CD4-positive, alpha-beta memory T cell (primary cell): ENCODE results near the gene MCF2L2. TPM values are rescaled to one million over a fixed set of nuclear protein-coding genes. Genes with fewer than 3 reads are reported as not detected.

ENCODE experiments used
- CTCF ChIA-PET: fragments of 350-600 bp; sonication (Branson Sonifier 250); formaldehyde crosslinking; loops from one replicate; lab custom pipeline; 2021; ENCODE audit warnings: inconsistent platforms; ENCODE audit not compliant: partially characterized antibody; lab: Charles Lee
- POLR2A ChIA-PET: fragments of 350-600 bp; sonication (Branson Sonifier 250); formaldehyde crosslinking; loops from one replicate; lab custom pipeline; 2021; ENCODE audit not compliant: partially characterized antibody; lab: Charles Lee
- DNase-seq, 5 donors: peaks; one replicate each; pipeline versions ENCODE4 v3.0.0 to v3.0.0-alpha.2; 2020 to 2022; ENCODE audit warnings: mixed read lengths in 1 of 5
- H3K27ac ChIP-seq: one replicate; pipeline ENCODE4 v1.7.0; 2013; ENCODE audit warnings: low read depth, low read length
- H3K27me3 ChIP-seq: 2 replicates; pipeline ENCODE4 v1.7.0; 2013; ENCODE audit warnings: mild to moderate bottlenecking, low read length, moderate library complexity; ENCODE audit not compliant: insufficient read depth
- H3K36me3 ChIP-seq: 2 replicates; pipeline ENCODE4 v1.7.0; 2013; ENCODE audit warnings: mild to moderate bottlenecking, low read length, moderate library complexity; ENCODE audit not compliant: insufficient read depth
- H3K4me1 ChIP-seq: 2 replicates; pipeline ENCODE4 v1.7.0; 2013; ENCODE audit warnings: mild to moderate bottlenecking, low read length, moderate library complexity; ENCODE audit not compliant: insufficient read depth
- H3K4me3 ChIP-seq, 2 donors: one replicate each; pipeline ENCODE4 v1.7.0; 2013; ENCODE audit warnings: low read length in 2 of 2, mild to moderate bottlenecking in 1 of 2
- H3K9me3 ChIP-seq, 2 donors: one replicate each; pipeline ENCODE4 v1.7.0; 2013; ENCODE audit warnings: low read length in 2 of 2, control low read depth in 1 of 2; ENCODE audit not compliant: control insufficient read depth in 1 of 2
- H3K27ac Mint-ChIP-seq, 7 donors: one replicate each; pipeline ENCODE4 v1.8.0; 2020 to 2021; ENCODE audit warnings: mixed read lengths in 7 of 7, mild to moderate bottlenecking in 6 of 7, inconsistent platforms in 3 of 7, moderate library complexity in 3 of 7
- H3K27me3 Mint-ChIP-seq, 2 donors: one replicate each; pipeline ENCODE4 v1.8.0; 2020 to 2021; ENCODE audit warnings: mixed read lengths in 2 of 2
- H3K36me3 Mint-ChIP-seq, 2 donors: one replicate each; pipeline ENCODE4 v1.8.0; 2020 to 2021; ENCODE audit warnings: mixed read lengths in 2 of 2, inconsistent platforms in 1 of 2, mild to moderate bottlenecking in 1 of 2
- H3K4me1 Mint-ChIP-seq, 4 donors: one replicate each; pipeline ENCODE4 v1.8.0; 2020 to 2021; ENCODE audit warnings: mixed read lengths in 4 of 4, mild to moderate bottlenecking in 1 of 4
- H3K4me3 Mint-ChIP-seq, 8 donors: one replicate each; pipeline ENCODE4 v1.8.0; 2020 to 2021; ENCODE audit warnings: mixed read lengths in 8 of 8, mild to moderate bottlenecking in 7 of 8, moderate library complexity in 6 of 8, inconsistent platforms in 3 of 8
- H3K9me3 Mint-ChIP-seq, 8 donors: one replicate each; pipeline ENCODE4 v1.8.0; 2020 to 2021; ENCODE audit warnings: mixed read lengths in 8 of 8, mild to moderate bottlenecking in 5 of 8, inconsistent platforms in 3 of 8, moderate library complexity in 1 of 8
- intact Hi-C: fragments of 100-400 bp; cut with micrococcal nuclease; formaldehyde crosslinking; loops from one replicate; pipeline ENCODE4 v1.15.1; 2023
- polyA plus RNA-seq, 2 donors: library from polyadenylated mRNA; unstranded; fragments of 300-500 nt; fragmentation: Illumina TruSeq; gene quantifications; one replicate each; pipeline ENCODE4 v1.2.3, GENCODE V29; 2021
- total RNA-seq, 2 experiments: library from RNA; stranded (reverse); gene quantifications; one replicate each; pipeline ENCODE4 v1.2.3, GENCODE V29; 2021

Gene MCF2L2
- total and polyA plus RNA-seq, 4 experiments from 2014 or later = 0.37 to 7.3 (median 5.1) TPM

DNA sequence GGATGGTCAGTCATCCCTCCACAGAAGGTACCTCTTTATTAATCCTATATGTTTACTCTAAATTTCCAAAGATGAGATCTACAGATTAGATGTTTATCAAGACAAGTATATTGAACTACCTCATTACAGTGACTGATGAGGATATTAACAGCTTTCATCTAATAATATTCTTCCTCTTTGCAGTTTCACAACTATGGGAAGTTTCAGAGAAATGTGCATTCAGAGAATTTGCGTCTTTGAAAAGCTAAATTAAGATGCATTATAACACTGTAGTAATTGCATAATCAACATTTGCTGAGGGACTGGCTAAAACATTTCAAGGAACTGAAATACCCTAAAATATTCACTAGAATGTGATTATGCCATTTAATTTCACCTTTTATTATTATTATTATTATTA lies 46.7 kb downstream of the MCF2L2 start:
- no peaks in the 10 kb centered on the region for H3K36me3 ChIP-seq
- intact Hi-C loops = loop anchor here (1.0 kb wide), 2 partner anchors 259 to 667 kb away; no protein-coding TSS in a partner anchor
- Mint-ChIP-seq H3K27ac (no peak overlapping the region), H3K9me3 (no peaks in the 10 kb centered on the region), H3K36me3 (peaks cover 4 to 12% of the 10 kb centered on the region in 2 donors), H3K27me3 (no peaks in the 10 kb centered on the region), H3K4me1 (peaks cover 0 to 6% (median 4%) of the 10 kb centered on the region in 4 donors), H3K4me3 (no peak overlapping the region)
- no peak for DNase-seq
- H3K27ac ChIP-seq = no peak overlapping the region
- H3K4me1 ChIP-seq = no peaks in the 10 kb centered on the region
- H3K4me3 ChIP-seq = no peak overlapping the region
- ChIA-PET CTCF (interaction anchor here (0.8 to 8.6 kb wide), 15 partner anchors 8 to 671 kb away, joined by 3 to 163 read pairs (median 4); no protein-coding TSS in a partner anchor), POLR2A (interaction anchor here (1.0 kb wide), 1 partner anchor 257 kb away, joined by 3 read pairs; no protein-coding TSS in a partner anchor)
- H3K27me3 ChIP-seq = no peaks in the 10 kb centered on the region
- no peaks in the 10 kb centered on the region for H3K9me3 ChIP-seq

GRCh38 chr3:183381179-183381578 lies 47.2 kb downstream of the MCF2L2 start:
- Mint-ChIP-seq H3K27me3 (no peaks in the 10 kb centered on the region), H3K27ac (no peak overlapping the region), H3K4me1 (peaks cover 0 to 6% (median 4%) of the 10 kb centered on the region in 4 donors), H3K9me3 (no peaks in the 10 kb centered on the region), H3K36me3 (peaks cover 4 to 12% of the 10 kb centered on the region in 2 donors), H3K4me3 (no peak overlapping the region)
- Histone ChIP-seq H3K27ac (no peak overlapping the region), H3K36me3 (no peaks in the 10 kb centered on the region), H3K9me3 (no peaks in the 10 kb centered on the region), H3K4me1 (no peaks in the 10 kb centered on the region), H3K4me3 (no peak overlapping the region), H3K27me3 (no peaks in the 10 kb centered on the region)
- DNase-seq = no peak
- intact Hi-C loops = no loop called here
- CTCF ChIA-PET = interaction anchor here (1.0 to 8.6 kb wide), 9 partner anchors 10 to 671 kb away, joined by 3 to 163 read pairs (median 4); partner anchors contain the start of gene B3GNT5
- POLR2A ChIA-PET = no interaction called here

DNA sequence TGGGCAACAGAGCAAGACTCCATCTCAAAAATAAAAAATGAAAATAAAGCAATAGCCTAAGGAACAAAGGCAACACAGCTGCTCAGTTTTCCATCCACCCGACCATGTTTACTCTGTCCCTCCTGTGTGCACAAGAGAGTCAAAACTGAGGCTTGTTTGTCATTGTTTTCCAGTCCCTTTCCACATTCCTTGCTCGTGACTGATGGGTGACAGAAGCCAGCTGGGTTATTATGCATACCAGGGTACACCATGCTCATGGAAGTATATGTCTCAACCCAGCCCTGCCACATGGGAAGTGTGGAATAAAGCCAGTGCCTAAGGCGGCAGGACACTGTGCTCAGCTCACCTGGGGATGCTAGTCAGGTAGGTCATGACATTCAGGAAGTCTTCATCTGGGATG lies 49.5 kb downstream of the MCF2L2 start:
- H3K4me1 ChIP-seq = no peaks in the 10 kb centered on the region
- Mint-ChIP-seq H3K27me3 (no peaks in the 10 kb centered on the region), H3K4me1 (peaks cover 0 to 4% (median 2%) of the 10 kb centered on the region in 4 donors), H3K36me3 (peaks cover 2 to 12% of the 10 kb centered on the region in 2 donors), H3K4me3 (no peak overlapping the region), H3K9me3 (no peaks in the 10 kb centered on the region), H3K27ac (no peak overlapping the region)
- no peak overlapping the region for H3K27ac ChIP-seq
- H3K36me3 ChIP-seq = no peaks in the 10 kb centered on the region
- no peaks in the 10 kb centered on the region for H3K27me3 ChIP-seq
- intact Hi-C loops = no loop called here
- no peaks in the 10 kb centered on the region for H3K9me3 ChIP-seq
- no peak for DNase-seq
- CTCF ChIA-PET = interaction anchor here (1.2 to 8.6 kb wide), 2 partner anchors 194 to 257 kb away, joined by 4 to 97 read pairs; no protein-coding TSS in a partner anchor
- POLR2A ChIA-PET = interaction anchor here (0.7 kb wide), 1 partner anchor 282 kb away, joined by 3 read pairs; no protein-coding TSS in a partner anchor
- H3K4me3 ChIP-seq = no peak overlapping the region

DNA sequence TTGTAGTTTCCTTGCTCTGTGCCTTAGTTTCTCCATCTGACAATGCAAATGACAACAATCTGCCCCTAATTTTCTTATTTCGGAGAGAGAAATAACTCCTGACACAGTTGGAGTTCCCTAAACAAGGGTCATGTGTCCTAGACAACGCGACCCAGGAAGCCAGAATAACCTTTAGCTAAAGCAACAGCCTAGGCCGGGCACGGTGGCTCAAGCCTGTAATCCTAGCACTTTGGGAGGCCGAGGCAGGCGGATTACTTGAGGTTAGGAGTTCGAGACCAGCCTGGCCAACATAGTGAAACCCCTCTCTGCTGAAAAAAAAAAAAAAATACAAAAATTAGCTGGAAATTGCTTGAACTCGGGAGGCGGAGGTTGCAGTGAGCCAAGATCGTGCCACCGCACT lies 49.9 kb downstream of the MCF2L2 start:
- Mint-ChIP-seq H3K4me1 (peaks cover 0 to 4% (median 4%) of the 10 kb centered on the region in 4 donors), H3K27me3 (no peaks in the 10 kb centered on the region)

DNA sequence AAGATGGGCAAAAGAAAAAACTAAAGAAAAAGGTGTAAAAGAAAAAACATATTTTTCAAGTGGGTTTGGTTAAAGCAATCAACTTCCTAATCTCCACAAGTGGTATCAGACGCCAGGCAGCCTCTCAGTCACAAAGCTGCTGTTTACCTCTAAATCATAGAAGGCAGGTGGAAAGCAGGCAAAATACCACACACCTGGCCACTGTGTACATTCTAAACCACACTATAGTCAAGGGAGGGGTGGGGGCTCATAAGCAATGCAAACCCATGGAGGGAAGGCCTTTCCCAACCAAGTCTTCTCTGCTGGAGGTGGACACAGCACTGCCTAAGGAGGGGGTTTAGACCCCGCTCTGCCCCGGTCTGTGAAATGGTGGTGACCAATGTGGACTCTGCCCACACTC lies 50.4 kb downstream of the MCF2L2 start:
- peaks cover 2 to 12% of the 10 kb centered on the region in 2 donors for H3K36me3 Mint-ChIP-seq

More for the DNA sequence above, 49.9 kb downstream of the MCF2L2 start:
- ChIA-PET POLR2A (interaction anchor here (0.7 kb wide), 1 partner anchor 281 kb away, joined by 3 read pairs; no protein-coding TSS in a partner anchor), CTCF (interaction anchor here (1.2 to 8.6 kb wide), 2 partner anchors 193 to 256 kb away, joined by 4 to 97 read pairs; no protein-coding TSS in a partner anchor)
- intact Hi-C loops = no loop called here
- Histone ChIP-seq H3K27ac (no peak overlapping the region), H3K4me1 (no peaks in the 10 kb centered on the region), H3K4me3 (no peak overlapping the region), H3K27me3 (no peaks in the 10 kb centered on the region), H3K36me3 (no peaks in the 10 kb centered on the region), H3K9me3 (no peaks in the 10 kb centered on the region)
- Mint-ChIP-seq H3K4me3 (no peak overlapping the region), H3K36me3 (peaks cover 2 to 12% of the 10 kb centered on the region in 2 donors), H3K9me3 (no peaks in the 10 kb centered on the region), H3K27ac (no peak overlapping the region)
- no peak for DNase-seq

GRCh38 chr3:183377307-183377959 lies 51.0 kb downstream of the MCF2L2 start:
- H3K27ac Mint-ChIP-seq = peak overlapping the region in 3 of 7 donors; percentile 18 to 51 (median 34)
- CTCF ChIA-PET = no interaction called here

More for the DNA sequence above, 50.4 kb downstream of the MCF2L2 start:
- Mint-ChIP-seq H3K4me1 (peaks cover 0 to 4% (median 4%) of the 10 kb centered on the region in 4 donors), H3K27me3 (no peaks in the 10 kb centered on the region), H3K4me3 (no peak overlapping the region), H3K27ac (peak overlapping the region in 2 of 7 donors; percentile 13 to 34), H3K9me3 (no peaks in the 10 kb centered on the region)
- Histone ChIP-seq H3K4me3 (no peak overlapping the region), H3K27ac (no peak overlapping the region), H3K4me1 (no peaks in the 10 kb centered on the region), H3K9me3 (no peaks in the 10 kb centered on the region), H3K36me3 (no peaks in the 10 kb centered on the region), H3K27me3 (no peaks in the 10 kb centered on the region)
- intact Hi-C loops = no loop called here
- DNase-seq = no peak
- POLR2A ChIA-PET = no interaction called here
- CTCF ChIA-PET = interaction anchor here (1.2 kb wide), 1 partner anchor 256 kb away, joined by 4 read pairs; no protein-coding TSS in a partner anchor

DNA sequence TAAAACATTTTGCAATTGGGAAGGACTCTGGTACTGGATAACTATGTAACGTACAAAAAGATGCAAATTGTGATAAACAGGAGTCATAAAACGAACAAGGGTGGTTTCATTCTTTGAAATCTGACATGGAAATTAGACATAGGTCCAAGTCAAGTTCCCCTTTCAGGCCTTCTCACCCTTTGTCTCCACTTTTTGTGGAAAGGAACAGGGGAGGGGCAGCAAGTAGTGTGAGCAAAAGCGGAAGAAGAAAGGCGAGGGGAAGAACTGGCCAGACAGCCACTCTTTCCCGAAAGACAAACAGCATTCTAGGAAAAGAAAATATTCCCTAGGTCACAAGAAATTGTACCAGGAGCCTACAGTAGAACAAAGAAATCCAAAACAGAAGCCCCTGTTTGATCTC lies 52.6 kb downstream of the MCF2L2 start:
- DNase-seq = no peak
- H3K4me3 ChIP-seq = no peak overlapping the region
- H3K27me3 ChIP-seq = no peaks in the 10 kb centered on the region
- Mint-ChIP-seq H3K4me3 (no peak overlapping the region), H3K4me1 (peaks cover 0 to 4% (median 4%) of the 10 kb centered on the region in 4 donors), H3K27ac (no peak overlapping the region), H3K36me3 (peaks cover 2 to 12% of the 10 kb centered on the region in 2 donors), H3K9me3 (no peaks in the 10 kb centered on the region), H3K27me3 (no peaks in the 10 kb centered on the region)
- intact Hi-C loops = no loop called here
- no peak overlapping the region for H3K27ac ChIP-seq
- H3K4me1 ChIP-seq = no peaks in the 10 kb centered on the region
- no peaks in the 10 kb centered on the region for H3K36me3 ChIP-seq
- ChIA-PET CTCF (no interaction called here), POLR2A (no interaction called here)
- H3K9me3 ChIP-seq = no peaks in the 10 kb centered on the region

More at GRCh38 chr3:183377307-183377959, 51.0 kb downstream of the MCF2L2 start:
- Mint-ChIP-seq H3K36me3 (peaks cover 2 to 12% of the 10 kb centered on the region in 2 donors), H3K4me3 (no peak overlapping the region), H3K4me1 (peaks cover 0 to 4% (median 4%) of the 10 kb centered on the region in 4 donors), H3K9me3 (no peaks in the 10 kb centered on the region), H3K27me3 (no peaks in the 10 kb centered on the region)
- Histone ChIP-seq H3K27me3 (no peaks in the 10 kb centered on the region), H3K4me3 (no peak overlapping the region), H3K27ac (no peak overlapping the region), H3K9me3 (no peaks in the 10 kb centered on the region), H3K36me3 (no peaks in the 10 kb centered on the region), H3K4me1 (no peaks in the 10 kb centered on the region)
- intact Hi-C loops = no loop called here
- POLR2A ChIA-PET = no interaction called here
- DNase-seq = no peak
